Stimulated activated effector memory CD8-positive, alpha-beta T cell treated with anti-CD3 and anti-CD28 coated beads, Interleukin-12 subunit alpha, Interleukin-12 subunit beta, amount 100 ng/mL, for 72 hours (primary cell): ENCODE measurements around the gene EPB41L1.
A peak's percentile ranks its signal among the peaks of the same experiment; 100 is the strongest.
"Not testable (repeated sequence)": the region's sequence is repeated elsewhere in the genome, so short reads cannot be mapped to it uniquely, and the experiment has no call there.

ENCODE experiments used
- ATAC-seq: fragments of 150-1000 bp; cut with Tn5 transposase; 2 replicates; pipeline ENCODE4 v1.10.0; 2021
- DNase-seq, 2 donors: peaks; one replicate each; pipeline ENCODE4 v3.0.0; 2021 to 2022; ENCODE audit warnings: low spot score in 2 of 2
- H3K27ac Mint-ChIP-seq: one replicate; pipeline ENCODE4 v1.8.0; 2022; ENCODE audit warnings: mild to moderate bottlenecking, mixed read lengths
- H3K36me3 Mint-ChIP-seq: one replicate; pipeline ENCODE4 v1.8.0; 2022; ENCODE audit warnings: mild to moderate bottlenecking, mixed read lengths
- H3K4me1 Mint-ChIP-seq: one replicate; pipeline ENCODE4 v1.8.0; 2022; ENCODE audit warnings: mixed read lengths
- H3K4me3 Mint-ChIP-seq: one replicate; pipeline ENCODE4 v1.8.0; 2022; ENCODE audit warnings: mild to moderate bottlenecking, mixed read lengths
- H3K9me3 Mint-ChIP-seq: one replicate; pipeline ENCODE4 v1.8.0; 2022; ENCODE audit warnings: mixed read lengths

Gene EPB41L1

GRCh38 chr20:36119537-36119936 is 35.0 kb upstream of the EPB41L1 start:
- DNase-seq (no peak), ATAC-seq (no peak)
- Mint-ChIP-seq H3K9me3 (no peaks in the 10 kb centered on the region), H3K4me1 (no peaks in the 10 kb centered on the region), H3K27ac (no peak overlapping the region), H3K4me3 (no peak overlapping the region), H3K36me3 (no peaks in the 10 kb centered on the region)

- H3K4me3 Mint-ChIP-seq = no peak overlapping the region
- ATAC-seq = no peak
- H3K4me1 Mint-ChIP-seq = no peaks in the 10 kb centered on the region
- DNase-seq = no peak
- no peaks in the 10 kb centered on the region for H3K9me3 Mint-ChIP-seq
- H3K27ac Mint-ChIP-seq = no peak overlapping the region
- no peaks in the 10 kb centered on the region for H3K36me3 Mint-ChIP-seq
These were observed 34.3 kb upstream of the EPB41L1 start for GRCh38 chr20:36120241-36120640.

DNA sequence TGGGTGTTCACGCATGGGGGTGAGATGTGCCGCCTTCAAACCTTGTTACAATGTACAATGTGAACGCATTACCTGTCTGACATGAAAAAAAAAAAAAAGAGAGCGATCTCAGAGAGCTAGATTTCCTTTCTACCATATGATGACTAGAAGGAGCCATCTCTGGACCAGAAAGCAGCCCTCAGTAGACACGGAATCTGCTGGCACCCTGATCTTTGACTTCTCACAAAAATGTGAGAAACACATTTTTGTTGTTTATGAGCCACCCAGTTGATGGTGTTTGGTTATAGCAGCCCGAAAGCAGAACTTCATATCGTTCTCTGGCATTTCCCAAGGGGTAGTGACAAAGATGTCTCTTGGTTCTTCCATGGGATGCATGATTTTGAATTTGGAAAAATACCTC is 33.5 kb upstream of the EPB41L1 start:
- no peak for DNase-seq
- no peak for ATAC-seq
- H3K27ac Mint-ChIP-seq = no peak overlapping the region
- no peaks in the 10 kb centered on the region for H3K36me3 Mint-ChIP-seq
- H3K9me3 Mint-ChIP-seq = no peaks in the 10 kb centered on the region
- no peak overlapping the region for H3K4me3 Mint-ChIP-seq
- H3K4me1 Mint-ChIP-seq = peaks cover 6% of the 10 kb centered on the region

GRCh38 chr20:36121981-36122930 is 32.3 kb upstream of the EPB41L1 start:
- Mint-ChIP-seq H3K4me3 (no peak overlapping the region), H3K4me1 (peaks cover 6% of the 10 kb centered on the region), H3K36me3 (no peaks in the 10 kb centered on the region), H3K9me3 (no peaks in the 10 kb centered on the region), H3K27ac (no peak overlapping the region)
- no peak for ATAC-seq
- no peak for DNase-seq

- no peak for DNase-seq
- Mint-ChIP-seq H3K36me3 (no peaks in the 10 kb centered on the region), H3K27ac (no peak overlapping the region), H3K4me3 (no peak overlapping the region), H3K4me1 (peaks cover 6% of the 10 kb centered on the region), H3K9me3 (no peaks in the 10 kb centered on the region)
- ATAC-seq = no peak
These were observed 31.6 kb upstream of the EPB41L1 start for GRCh38 chr20:36122931-36123288.

- ATAC-seq (no peak), DNase-seq (no peak)
- Mint-ChIP-seq H3K36me3 (no peaks in the 10 kb centered on the region), H3K9me3 (no peaks in the 10 kb centered on the region), H3K4me1 (peaks cover 6% of the 10 kb centered on the region), H3K27ac (no peak overlapping the region), H3K4me3 (no peak overlapping the region)
These were observed 29.4 kb upstream of the EPB41L1 start for GRCh38 chr20:36125097-36125496.

- no peak overlapping the region for H3K27ac Mint-ChIP-seq
- no peak for ATAC-seq
- no peak for DNase-seq
- no peak overlapping the region for H3K4me3 Mint-ChIP-seq
- H3K9me3 Mint-ChIP-seq = no peaks in the 10 kb centered on the region
- H3K36me3 Mint-ChIP-seq = no peaks in the 10 kb centered on the region
- peaks cover 6% of the 10 kb centered on the region for H3K4me1 Mint-ChIP-seq
These were observed 27.6 kb upstream of the EPB41L1 start for GRCh38 chr20:36126836-36127527.

DNA sequence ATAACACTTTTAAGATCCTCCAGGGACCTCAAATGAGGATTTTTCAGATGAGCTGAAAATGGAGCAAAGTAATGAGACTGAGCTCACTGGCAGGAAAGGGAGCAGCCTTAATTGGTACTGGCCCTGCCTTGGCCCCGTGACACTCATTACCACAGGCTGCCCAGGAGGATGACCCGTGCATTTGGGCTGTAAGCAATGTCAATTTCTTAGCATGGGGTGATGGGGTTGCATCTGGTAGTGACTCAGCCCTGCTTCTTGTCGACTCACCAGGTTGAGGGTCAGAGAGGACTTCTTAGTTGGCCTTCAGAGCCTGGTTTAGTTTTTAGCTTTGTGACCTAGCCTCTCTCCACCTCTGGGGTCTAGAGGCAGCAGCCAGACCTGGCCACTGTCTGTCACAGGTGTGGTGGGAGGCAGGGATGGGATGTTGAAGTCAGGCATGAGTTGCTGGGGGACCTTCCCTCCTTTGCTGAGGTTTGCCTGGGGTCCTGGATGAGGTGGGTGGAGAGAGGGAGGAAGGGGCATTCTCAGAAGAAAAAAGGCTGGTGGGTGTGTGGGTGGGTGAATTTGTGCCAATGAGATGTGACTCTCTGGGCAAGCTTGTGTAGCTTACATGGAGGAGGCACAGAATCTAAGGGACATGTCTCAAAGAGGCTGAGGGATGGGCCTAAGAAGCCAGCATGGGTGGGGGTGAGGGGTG is 25.9 kb upstream of the EPB41L1 start:
- Mint-ChIP-seq H3K4me3 (no peak overlapping the region), H3K9me3 (no peaks in the 10 kb centered on the region), H3K27ac (no peak overlapping the region), H3K36me3 (no peaks in the 10 kb centered on the region), H3K4me1 (peaks cover 6% of the 10 kb centered on the region)
- ATAC-seq (peak; percentile 53), DNase-seq (no peak)

GRCh38 chr20:36129160-36129543 is 25.4 kb upstream of the EPB41L1 start:
- DNase-seq (no peak), ATAC-seq (no peak)
- Mint-ChIP-seq H3K4me3 (no peak overlapping the region), H3K27ac (no peak overlapping the region), H3K4me1 (peaks cover 6% of the 10 kb centered on the region), H3K36me3 (no peaks in the 10 kb centered on the region), H3K9me3 (no peaks in the 10 kb centered on the region)

GRCh38 chr20:36130390-36130789 is 24.1 kb upstream of the EPB41L1 start:
- ATAC-seq = no peak
- Mint-ChIP-seq H3K9me3 (no peaks in the 10 kb centered on the region), H3K4me1 (peaks cover 5% of the 10 kb centered on the region), H3K27ac (no peak overlapping the region), H3K36me3 (no peaks in the 10 kb centered on the region), H3K4me3 (no peak overlapping the region)
- DNase-seq = no peak

- Mint-ChIP-seq H3K9me3 (no peaks in the 10 kb centered on the region), H3K4me1 (no peaks in the 10 kb centered on the region), H3K4me3 (no peak overlapping the region), H3K36me3 (no peaks in the 10 kb centered on the region), H3K27ac (no peak overlapping the region)
- ATAC-seq = no peak
- DNase-seq = no peak
These were observed 21.7 kb upstream of the EPB41L1 start for GRCh38 chr20:36132802-36133211.

- H3K36me3 Mint-ChIP-seq = no peaks in the 10 kb centered on the region
- DNase-seq (no peak), ATAC-seq (no peak)
- no peaks in the 10 kb centered on the region for H3K4me1 Mint-ChIP-seq
- no peak overlapping the region for H3K4me3 Mint-ChIP-seq
- H3K9me3 Mint-ChIP-seq = no peaks in the 10 kb centered on the region
- no peak overlapping the region for H3K27ac Mint-ChIP-seq
These were observed 20.7 kb upstream of the EPB41L1 start for GRCh38 chr20:36133821-36134220.

- H3K4me3 Mint-ChIP-seq = no peak overlapping the region
- no peak overlapping the region for H3K27ac Mint-ChIP-seq
- no peaks in the 10 kb centered on the region for H3K9me3 Mint-ChIP-seq
- no peaks in the 10 kb centered on the region for H3K4me1 Mint-ChIP-seq
- no peaks in the 10 kb centered on the region for H3K36me3 Mint-ChIP-seq
- ATAC-seq (no peak), DNase-seq (no peak)
These were observed 19.4 kb upstream of the EPB41L1 start for GRCh38 chr20:36135159-36135558.

GRCh38 chr20:36135821-36136220 is 18.7 kb upstream of the EPB41L1 start:
- Mint-ChIP-seq H3K27ac (no peak overlapping the region), H3K36me3 (no peaks in the 10 kb centered on the region), H3K4me3 (no peak overlapping the region), H3K9me3 (no peaks in the 10 kb centered on the region), H3K4me1 (no peaks in the 10 kb centered on the region)
- ATAC-seq = no peak
- no peak for DNase-seq

DNA sequence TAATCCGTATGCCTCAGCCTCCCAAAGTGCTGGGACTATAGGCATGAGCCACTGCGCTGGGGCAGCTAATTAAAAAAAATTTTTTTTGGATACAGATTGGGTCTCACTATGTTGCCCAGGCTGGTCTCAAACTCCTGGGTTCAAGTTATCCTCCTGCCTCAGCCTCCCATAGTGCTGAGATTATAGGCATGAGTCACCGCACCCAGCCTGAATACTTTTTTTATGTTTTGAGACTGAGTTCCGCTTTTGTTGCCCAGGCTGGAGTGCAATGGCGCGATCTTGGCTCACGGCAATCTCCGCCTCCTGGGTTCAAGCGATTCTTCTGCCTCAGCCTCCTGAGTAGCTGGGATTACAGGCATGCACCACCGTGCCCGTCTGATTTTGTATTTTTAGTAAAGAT is 17.2 kb upstream of the EPB41L1 start:
- H3K36me3 Mint-ChIP-seq, H3K4me3 Mint-ChIP-seq, ATAC-seq, H3K4me1 Mint-ChIP-seq, DNase-seq, H3K27ac Mint-ChIP-seq, H3K9me3 Mint-ChIP-seq: not testable (repeated sequence)
